Endodermal cell (in vitro differentiated cells): ENCODE measurements around the gene DUOX1. TPM values are rescaled to one million over a fixed set of nuclear protein-coding genes. Genes with fewer than 3 reads are reported as not detected.
A peak's percentile ranks its signal among the peaks of the same experiment; 100 is the strongest.

Experiments used
- DNase-seq: peaks from one replicate; pipeline ENCODE4 v3.0.0-alpha.2; 2017
- H3K27ac ChIP-seq: 2 replicates; pipeline ENCODE4 v1.5.1; 2013; ENCODE audit warnings: mild to moderate bottlenecking, low read depth, low read length, moderate library complexity
- H3K27me3 ChIP-seq: 2 replicates; pipeline ENCODE4 v1.6.1; 2013; ENCODE audit warnings: mild to moderate bottlenecking, low read length, moderate library complexity; ENCODE audit not compliant: insufficient read depth, control insufficient read depth, poor library complexity, severe bottlenecking
- H3K36me3 ChIP-seq: 2 replicates; pipeline ENCODE4 v1.7.0; 2013; ENCODE audit warnings: mild to moderate bottlenecking, low read length, moderate library complexity; ENCODE audit not compliant: control insufficient read depth, insufficient read depth
- H3K4me1 ChIP-seq: one replicate; pipeline ENCODE4 v1.7.0; 2013; ENCODE audit warnings: low read length; ENCODE audit not compliant: control insufficient read depth, insufficient read depth
- H3K4me3 ChIP-seq: 2 replicates; pipeline ENCODE4 v1.5.1; 2013; ENCODE audit warnings: mild to moderate bottlenecking, low read length, moderate library complexity
- H3K9ac ChIP-seq: 2 replicates; pipeline ENCODE4 v1.6.1; 2013; ENCODE audit warnings: mild to moderate bottlenecking, low read length, moderate library complexity; ENCODE audit not compliant: poor library complexity, severe bottlenecking; ENCODE audit errors: extremely low read depth
- H3K9me3 ChIP-seq: 2 replicates; pipeline ENCODE4 v1.6.1; 2013; ENCODE audit warnings: mild to moderate bottlenecking, low read length, moderate library complexity; ENCODE audit not compliant: control insufficient read depth
- H3K27ac Mint-ChIP-seq: 2 replicates; pipeline ENCODE4 v1.8.0; 2020; ENCODE audit warnings: mixed read lengths
- H3K27me3 Mint-ChIP-seq: 2 replicates; pipeline ENCODE4 v1.8.0; 2021; ENCODE audit warnings: mild to moderate bottlenecking, mixed read lengths; ENCODE audit not compliant: insufficient read depth
- H3K36me3 Mint-ChIP-seq: 2 replicates; pipeline ENCODE4 v1.8.0; 2020; ENCODE audit warnings: low read depth, mixed read lengths
- H3K4me1 Mint-ChIP-seq: 2 replicates; pipeline ENCODE4 v1.8.0; 2020; ENCODE audit warnings: mixed read lengths
- H3K4me3 Mint-ChIP-seq: 2 replicates; pipeline ENCODE4 v1.8.0; 2020; ENCODE audit warnings: mild to moderate bottlenecking, moderate library complexity, mixed read lengths
- H3K9me3 Mint-ChIP-seq: 2 replicates; pipeline ENCODE4 v1.8.0; 2020; ENCODE audit warnings: mild to moderate bottlenecking, mixed read lengths
- CTCF ChIP-seq: fragments of 200-600 bp; sonication (generic); conservative IDR thresholded peaks from 2 replicates; pipeline ENCODE4 v1.5.0; 2021; ENCODE audit warnings: antibody characterized with exemption, mild to moderate bottlenecking
- WGBS, 2 experiments: methylation state at CpG; one replicate each; pipeline versions ENCODE4 v1.1.5 to v1.1.7; 2013; ENCODE audit warnings: missing lambda C conversion rate in 2 of 2, mixed read lengths in 1 of 2; ENCODE audit not compliant: insufficient coverage in 1 of 2, insufficient read length in 1 of 2; 5-methylcytosine and 5-hydroxymethylcytosine counted together
- total RNA-seq, 2 donors: library from RNA; stranded (reverse); fragmentation: NEBNext Ultra II Directional in 1 of 2; extraction: Animal tissue kit (Norgen Biotek cat#: 25700) in 1 of 2; gene quantifications; 2 replicates in 1 of 2; 3 replicates in 1 of 2; pipeline ENCODE4 v1.2.1, GENCODE V29; 2021

Gene DUOX1
- total RNA-seq, 2 donors from 2014 or later, result 1.2 to 1.9 TPM

DNA sequence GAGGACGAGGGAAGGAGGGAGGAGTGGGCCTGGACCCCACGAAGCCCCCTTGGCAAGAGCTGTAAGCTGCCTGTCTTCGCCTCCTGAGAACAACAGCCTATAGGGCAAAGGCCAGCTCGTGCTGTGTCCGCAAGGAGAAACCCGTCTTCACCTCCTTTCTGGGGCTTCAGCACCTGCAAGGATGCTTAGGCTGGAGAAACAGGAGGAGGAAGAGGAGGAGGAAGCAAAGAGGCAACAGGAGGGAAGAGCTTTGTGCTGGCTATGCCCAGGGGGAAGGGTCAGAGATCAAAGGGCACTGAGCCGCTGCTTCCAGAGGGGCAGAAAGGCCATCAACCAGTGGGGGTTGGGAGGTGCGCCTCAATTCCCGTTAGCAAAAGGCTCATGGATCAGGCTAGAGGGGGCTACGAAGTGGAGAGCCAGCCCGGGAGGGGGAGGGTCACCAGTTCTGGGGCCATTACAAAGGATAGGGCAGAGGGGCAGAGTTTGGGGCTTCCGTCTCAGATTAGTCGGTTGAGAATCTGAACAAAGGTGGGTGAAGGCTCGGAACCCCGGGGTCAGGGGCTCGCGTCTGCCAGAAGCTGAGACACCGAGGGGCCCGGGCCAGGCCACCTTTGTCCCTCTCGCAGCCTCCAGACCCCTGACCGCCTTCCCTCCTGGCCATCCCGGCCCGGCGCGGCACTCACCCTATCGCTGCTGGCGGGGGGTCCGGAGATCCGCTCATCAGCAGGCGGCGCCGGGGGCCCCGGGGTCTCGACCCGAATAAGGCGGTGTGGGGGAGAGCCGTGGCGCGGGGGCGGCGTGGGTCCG is 57.2 kb downstream of the DUOX1 start:
- 7 to 8% methylated on average over 14 to 42 of the region's 42 CpGs for WGBS, 2 experiments
- peak; percentile 75 for DNase-seq
- Histone ChIP-seq H3K27ac (peak overlapping the region; percentile 57), H3K4me3 (peak overlapping the region; percentile 78), H3K4me1 (peaks cover 10% of the 10 kb centered on the region), H3K9ac (peak overlapping the region; percentile 9), H3K9me3 (no peaks in the 10 kb centered on the region), H3K27me3 (peaks cover 25% of the 10 kb centered on the region), H3K36me3 (no peaks in the 10 kb centered on the region)
- Mint-ChIP-seq H3K36me3 (peaks cover 4% of the 10 kb centered on the region), H3K27ac (peak overlapping the region; percentile 78), H3K4me1 (peaks cover 43% of the 10 kb centered on the region), H3K9me3 (no peaks in the 10 kb centered on the region), H3K4me3 (peak overlapping the region; percentile 92), H3K27me3 (peaks cover 30% of the 10 kb centered on the region)
- no peak for TF ChIP-seq CTCF

DNA sequence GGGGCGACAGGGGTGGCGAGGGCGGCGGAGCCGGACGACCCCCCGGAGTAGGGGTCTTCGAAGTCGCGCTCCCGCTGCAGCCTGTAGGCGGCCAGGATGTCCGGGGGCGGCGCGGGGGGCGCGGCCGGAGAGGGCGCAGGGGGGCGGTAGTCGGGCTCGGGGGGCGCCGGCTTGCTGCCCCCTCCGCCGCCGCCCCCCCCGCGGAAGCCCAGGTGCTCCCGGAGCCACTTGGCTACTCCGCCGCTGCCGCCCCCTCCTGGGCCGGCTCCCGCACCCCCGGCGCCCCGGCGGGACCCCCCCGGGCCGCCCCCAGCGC is 57.7 kb downstream of the DUOX1 start:
- Histone ChIP-seq H3K9me3 (no peaks in the 10 kb centered on the region), H3K27ac (peak overlapping the region; percentile 57), H3K36me3 (no peaks in the 10 kb centered on the region), H3K4me3 (peak overlapping the region; percentile 78), H3K27me3 (peaks cover 25% of the 10 kb centered on the region), H3K9ac (no peak overlapping the region), H3K4me1 (peaks cover 10% of the 10 kb centered on the region)
- TF ChIP-seq CTCF, result peak; percentile 46
- Mint-ChIP-seq H3K9me3 (no peaks in the 10 kb centered on the region), H3K27me3 (peaks cover 30% of the 10 kb centered on the region), H3K4me1 (peaks cover 38% of the 10 kb centered on the region), H3K4me3 (peak overlapping the region; percentile 92), H3K27ac (no peak overlapping the region), H3K36me3 (peaks cover 4% of the 10 kb centered on the region)
- DNase-seq, result no peak
- WGBS, 2 experiments, result 0% methylated on average over 42 of the region's 43 CpGs; no CpG with 5 or more reads in 1 of the 2 experiments

GRCh38 chr15:45187894-45188830 is 58.4 kb downstream of the DUOX1 start, which contains the start of gene SHF:
Gene SHF (minus strand): TSS chr15:45187966. CDS start chr15:45187951, 15 bp downstream.
- Histone ChIP-seq H3K4me1 (peaks cover 6% of the 10 kb centered on the region), H3K27me3 (peaks cover 25% of the 10 kb centered on the region), H3K36me3 (no peaks in the 10 kb centered on the region), H3K27ac (peak within 1 kb of the TSS; percentile 57), H3K4me3 (peak within 1 kb of the TSS; percentile 81), H3K9ac (peak within 1 kb of the TSS; percentile 9), H3K9me3 (no peaks in the 10 kb centered on the region)
- Mint-ChIP-seq H3K27me3 (peaks cover 30% of the 10 kb centered on the region), H3K36me3 (peaks cover 4% of the 10 kb centered on the region), H3K4me3 (peak within 1 kb of the TSS; percentile 92), H3K27ac (peak within 1 kb of the TSS; percentile 78), H3K4me1 (peaks cover 32% of the 10 kb centered on the region), H3K9me3 (no peaks in the 10 kb centered on the region)
- TF ChIP-seq CTCF, result no peak
- peak; percentile 86 for DNase-seq
- 8 to 27% methylated on average over 10 to 41 of the region's 57 CpGs for WGBS, 2 experiments
